Measurements from ENCODE around the gene FRMPD2.

FRMPD2 gene

DNA sequence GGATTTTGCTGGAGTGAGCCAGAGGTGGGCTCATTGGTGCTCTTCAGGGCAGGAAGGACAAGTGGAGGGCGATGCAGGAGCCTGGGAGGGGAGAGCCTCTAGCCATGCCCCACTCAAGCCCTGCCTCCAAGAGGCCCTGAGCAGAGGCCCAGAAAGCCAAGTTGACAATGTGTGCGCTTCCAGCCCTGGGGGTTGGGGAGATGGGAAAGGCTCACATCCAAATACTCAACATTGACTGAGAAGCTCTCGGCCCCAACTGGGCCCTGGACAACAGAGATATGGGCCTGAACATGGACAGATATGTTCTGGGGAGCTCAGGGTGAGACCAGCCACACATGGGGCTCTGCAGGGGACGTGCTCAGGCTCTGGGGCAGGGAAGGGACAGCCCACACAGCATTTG lies 39.0 kb downstream of the FRMPD2 start:
- no peak overlapping the region for H3K4me3 ChIP-seq (ENCODE audit: low read depth, low read length)
- DNase-seq (ENCODE audit: low read depth), result no peak
- TF ChIP-seq MYC (IDR thresholded peaks at IDR 0.05; ENCODE audit: low read depth, low read length), result no peak
- TF ChIP-seq, protein P1, sequence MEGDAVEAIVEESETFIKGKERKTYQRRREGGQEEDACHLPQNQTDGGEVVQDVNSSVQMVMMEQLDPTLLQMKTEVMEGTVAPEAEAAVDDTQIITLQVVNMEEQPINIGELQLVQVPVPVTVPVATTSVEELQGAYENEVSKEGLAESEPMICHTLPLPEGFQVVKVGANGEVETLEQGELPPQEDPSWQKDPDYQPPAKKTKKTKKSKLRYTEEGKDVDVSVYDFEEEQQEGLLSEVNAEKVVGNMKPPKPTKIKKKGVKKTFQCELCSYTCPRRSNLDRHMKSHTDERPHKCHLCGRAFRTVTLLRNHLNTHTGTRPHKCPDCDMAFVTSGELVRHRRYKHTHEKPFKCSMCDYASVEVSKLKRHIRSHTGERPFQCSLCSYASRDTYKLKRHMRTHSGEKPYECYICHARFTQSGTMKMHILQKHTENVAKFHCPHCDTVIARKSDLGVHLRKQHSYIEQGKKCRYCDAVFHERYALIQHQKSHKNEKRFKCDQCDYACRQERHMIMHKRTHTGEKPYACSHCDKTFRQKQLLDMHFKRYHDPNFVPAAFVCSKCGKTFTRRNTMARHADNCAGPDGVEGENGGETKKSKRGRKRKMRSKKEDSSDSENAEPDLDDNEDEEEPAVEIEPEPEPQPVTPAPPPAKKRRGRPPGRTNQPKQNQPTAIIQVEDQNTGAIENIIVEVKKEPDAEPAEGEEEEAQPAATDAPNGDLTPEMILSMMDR (IDR thresholded peaks at IDR 0.05; ENCODE audit: low read depth, low read length), result no peak
- TF ChIP-seq POLR2A (IDR thresholded peaks at IDR 0.05; ENCODE audit: extremely low read depth, insufficient read length), result no peak
- TF ChIP-seq MAX (IDR thresholded peaks at IDR 0.05; ENCODE audit: low read depth, low read length), result no peak

GRCh38 chr10:48234787-48235186 lies 39.7 kb downstream of the FRMPD2 start:
- TF ChIP-seq, protein P1 (IDR thresholded peaks at IDR 0.05; ENCODE audit: low read depth, low read length), result no peak
- TF ChIP-seq MYC (IDR thresholded peaks at IDR 0.05; ENCODE audit: low read depth, low read length), result no peak
- TF ChIP-seq POLR2A (IDR thresholded peaks at IDR 0.05; ENCODE audit: extremely low read depth, insufficient read length), result no peak
- no peak for TF ChIP-seq MAX (IDR thresholded peaks at IDR 0.05; ENCODE audit: low read depth, low read length)
- DNase-seq (ENCODE audit: low read depth), result no peak
- no peak overlapping the region for H3K4me3 ChIP-seq (ENCODE audit: low read depth, low read length)

GRCh38 chr10:48234295-48234694 lies 40.2 kb downstream of the FRMPD2 start:
- DNase-seq (ENCODE audit: low read depth), result no peak
- no peak overlapping the region for H3K4me3 ChIP-seq (ENCODE audit: low read depth, low read length)
- TF ChIP-seq, protein P1 (IDR thresholded peaks at IDR 0.05; ENCODE audit: low read depth, low read length), result no peak
- no peak for TF ChIP-seq POLR2A (IDR thresholded peaks at IDR 0.05; ENCODE audit: extremely low read depth, insufficient read length)
- TF ChIP-seq MAX (IDR thresholded peaks at IDR 0.05; ENCODE audit: low read depth, low read length), result no peak
- no peak for TF ChIP-seq MYC (IDR thresholded peaks at IDR 0.05; ENCODE audit: low read depth, low read length)

DNA sequence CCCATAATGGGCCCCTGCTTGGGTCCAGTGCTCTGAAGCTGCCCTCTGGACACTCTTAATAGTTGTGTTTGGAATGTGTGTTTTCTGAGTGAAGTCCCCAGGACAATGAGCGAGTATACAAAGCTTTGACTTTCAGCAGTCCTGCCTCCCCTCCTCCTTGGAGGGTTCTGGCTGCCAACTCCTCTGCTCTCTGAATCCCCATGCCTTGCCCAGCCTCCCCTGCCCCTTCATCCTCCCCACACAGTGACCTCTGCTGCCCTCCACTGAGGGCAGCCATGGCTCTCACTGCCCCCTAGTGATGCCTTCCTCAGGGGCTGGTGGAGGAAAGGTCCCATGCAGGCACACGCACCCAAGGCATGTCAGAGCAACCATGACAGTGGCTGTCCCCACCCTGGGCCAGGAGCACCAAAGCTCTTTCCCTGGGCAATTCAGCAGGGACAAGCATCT lies 40.9 kb downstream of the FRMPD2 start:
- H3K4me3 ChIP-seq (ENCODE audit: low read depth, low read length), result no peak overlapping the region
- no peak for DNase-seq (ENCODE audit: low read depth)
- TF ChIP-seq, protein P1 (IDR thresholded peaks at IDR 0.05; ENCODE audit: low read depth, low read length), result peak; percentile 29
- TF ChIP-seq POLR2A (IDR thresholded peaks at IDR 0.05; ENCODE audit: extremely low read depth, insufficient read length), result no peak

DNA sequence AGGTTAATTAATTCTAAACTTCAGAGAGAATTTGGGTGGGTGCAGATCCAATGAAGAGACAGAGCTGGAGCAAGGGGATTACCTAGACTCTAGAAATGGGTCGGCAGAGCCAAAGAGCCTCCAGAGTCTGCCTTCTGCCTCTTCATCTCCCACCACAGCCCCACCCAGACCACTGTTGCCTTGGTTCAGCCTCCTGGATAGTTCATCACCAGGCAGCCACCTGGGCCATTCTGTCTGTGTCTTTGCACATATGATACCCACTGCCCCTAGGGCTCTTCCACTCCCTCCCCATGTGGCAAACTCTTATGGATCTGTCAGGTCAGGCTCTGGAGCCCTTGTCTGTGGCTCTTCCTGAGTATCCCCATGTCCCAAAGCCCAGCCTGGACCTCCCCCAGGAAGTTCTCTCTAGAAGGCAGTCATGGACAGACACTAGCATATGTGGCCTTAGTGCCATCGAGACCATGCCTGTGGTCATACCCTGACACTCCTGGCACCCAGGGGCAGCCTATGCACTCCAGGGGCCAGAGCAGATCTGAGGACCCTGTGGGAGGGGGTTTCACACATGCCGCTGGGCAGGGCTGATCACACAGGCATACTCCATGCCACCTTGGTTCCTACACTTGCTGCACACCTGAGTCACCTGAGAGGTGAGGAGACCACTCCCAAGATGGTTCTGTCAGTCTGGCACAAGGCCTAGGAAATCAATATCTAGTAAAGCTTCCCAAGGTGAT lies 41.6 kb downstream of the FRMPD2 start:
- DNase-seq (ENCODE audit: low read depth), result no peak
- TF ChIP-seq, protein P1 (IDR thresholded peaks at IDR 0.05; ENCODE audit: low read depth, low read length), result no peak
- TF ChIP-seq POLR2A (IDR thresholded peaks at IDR 0.05; ENCODE audit: extremely low read depth, insufficient read length) (no peak), MAX (IDR thresholded peaks at IDR 0.05; ENCODE audit: low read depth, low read length) (no peak), MYC (IDR thresholded peaks at IDR 0.05; ENCODE audit: low read depth, low read length) (no peak)
- H3K4me3 ChIP-seq (ENCODE audit: low read depth, low read length), result no peak overlapping the region

Data from NB4 (cell line).